ENCODE results near the gene GADL1.
A peak's percentile ranks its signal among the peaks of the same experiment; 100 is the strongest.

GADL1 gene

DNA sequence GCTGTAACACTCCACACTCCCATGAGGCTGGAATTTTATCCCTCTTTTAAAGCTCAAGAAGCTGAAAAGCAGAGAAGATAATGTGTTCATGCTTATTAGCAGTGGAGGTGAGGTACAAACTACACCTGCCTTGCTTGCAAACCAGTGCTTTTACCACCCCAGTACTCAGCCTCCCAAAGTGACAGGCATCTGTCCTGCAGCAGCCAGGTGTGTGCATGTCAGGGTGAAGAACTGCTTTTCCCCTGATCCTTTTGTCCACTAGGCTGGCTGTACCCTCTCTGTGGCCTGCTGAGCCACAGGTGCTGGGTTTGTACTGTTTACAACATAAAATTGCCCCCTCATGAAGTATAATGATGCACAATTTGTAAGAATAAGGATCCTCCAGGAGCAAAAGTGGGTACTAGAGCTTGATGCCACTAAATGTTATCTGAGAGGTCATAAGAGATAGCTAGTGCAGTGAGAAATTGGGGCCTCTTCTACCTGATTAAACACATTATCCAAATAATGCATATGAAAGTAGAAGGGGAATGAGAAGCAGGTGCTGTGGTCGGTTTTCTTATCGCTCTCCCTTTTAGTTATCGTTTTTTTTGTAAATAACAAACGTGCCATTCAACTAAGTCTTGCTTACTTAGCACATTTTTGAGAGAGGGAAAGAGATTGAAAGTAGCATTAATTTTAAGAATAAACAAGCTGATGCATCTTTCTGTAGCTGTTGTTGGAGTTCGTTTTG lies 39.2 kb upstream of the GADL1 start:
- no peak for DNase-seq
- Histone ChIP-seq H3K36me3 (ENCODE audit: control insufficient read depth in 4 of 4, insufficient read depth in 4 of 4, low read length in 3 of 4) (no peaks in the 10 kb centered on the region), H3K27me3 (replicated peaks in 2 of 5; ENCODE audit: control insufficient read depth in 4 of 5, insufficient read depth in 5 of 5, low read length in 4 of 5) (no peaks in the 10 kb centered on the region), H3K9me3 (ENCODE audit: control extremely low read depth in 1 of 5, control insufficient read depth in 4 of 5, insufficient read depth in 2 of 5, low read depth in 1 of 5, low read length in 4 of 5) (no peaks in the 10 kb centered on the region), H3K4me1 (ENCODE audit: control extremely low read depth in 1 of 4, control insufficient read depth in 4 of 4, insufficient read depth in 4 of 4, low read length in 3 of 4) (peaks cover 0 to 9% (median 2%) of the 10 kb centered on the region in 4 experiments), H3K4me3 (ENCODE audit: control insufficient read depth in 1 of 7, extremely low read depth in 1 of 7, insufficient read depth in 4 of 7, low read depth in 2 of 7, low read length in 6 of 7) (peak overlapping the region in 1 of 7 experiments; percentile 32), H3K27ac (ENCODE audit: insufficient read depth in 1 of 2, low read depth in 1 of 2, low read length in 2 of 2, poor library complexity in 1 of 2, severe bottlenecking in 2 of 2) (no peak overlapping the region)
- ChIA-PET POLR2A (no interaction called here), CTCF (interaction anchor here (0.7 to 1.8 kb wide), 12 partner anchors 10 to 526 kb away, joined by 3 to 5 read pairs (median 3); no protein-coding TSS in a partner anchor)
- no CpG with 5 or more reads among the region's 5 CpGs for WGBS (ENCODE audit: insufficient coverage)

DNA sequence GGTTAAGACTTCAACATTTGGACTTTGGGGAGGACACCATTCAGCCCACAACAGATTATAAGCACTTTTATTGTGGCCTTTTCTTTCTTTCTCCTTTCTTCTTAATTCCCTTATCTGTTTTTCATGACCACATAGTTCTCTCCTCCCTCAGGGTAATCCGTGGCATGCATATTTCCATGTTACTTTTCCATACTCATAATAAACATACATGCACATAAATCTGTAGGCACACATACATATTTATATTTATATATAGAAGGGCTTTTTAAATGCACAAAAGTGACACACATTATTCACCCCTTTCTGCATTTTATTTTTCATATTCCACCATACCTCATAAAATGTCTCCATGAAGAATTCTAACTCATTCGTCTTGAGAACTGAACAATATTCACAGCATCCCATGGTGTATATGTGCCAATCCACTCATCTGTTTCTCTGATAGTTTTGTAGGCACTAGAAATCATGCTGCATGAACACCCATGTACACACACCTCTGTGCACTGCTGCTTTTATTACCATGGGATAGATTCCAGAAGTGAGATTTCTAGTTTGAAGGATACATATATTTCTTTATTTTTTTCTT lies 38.1 kb upstream of the GADL1 start:
- WGBS (ENCODE audit: insufficient coverage): 100% methylated on average over 2 of the region's 2 CpGs
- Histone ChIP-seq H3K36me3 (ENCODE audit: control insufficient read depth in 4 of 4, insufficient read depth in 4 of 4, low read length in 3 of 4) (no peaks in the 10 kb centered on the region), H3K27me3 (replicated peaks in 2 of 5; ENCODE audit: control insufficient read depth in 4 of 5, insufficient read depth in 5 of 5, low read length in 4 of 5) (no peaks in the 10 kb centered on the region), H3K4me3 (ENCODE audit: control insufficient read depth in 1 of 7, extremely low read depth in 1 of 7, insufficient read depth in 4 of 7, low read depth in 2 of 7, low read length in 6 of 7) (no peak overlapping the region), H3K4me1 (ENCODE audit: control extremely low read depth in 1 of 4, control insufficient read depth in 4 of 4, insufficient read depth in 4 of 4, low read length in 3 of 4) (peaks cover 0 to 9% (median 2%) of the 10 kb centered on the region in 4 experiments), H3K9me3 (ENCODE audit: control extremely low read depth in 1 of 5, control insufficient read depth in 4 of 5, insufficient read depth in 2 of 5, low read depth in 1 of 5, low read length in 4 of 5) (no peaks in the 10 kb centered on the region), H3K27ac (ENCODE audit: insufficient read depth in 1 of 2, low read depth in 1 of 2, low read length in 2 of 2, poor library complexity in 1 of 2, severe bottlenecking in 2 of 2) (no peak overlapping the region)
- CTCF ChIA-PET: interaction anchor here (1.0 to 1.8 kb wide), 2 partner anchors 24 to 333 kb away, joined by 3 to 5 read pairs; no protein-coding TSS in a partner anchor
- POLR2A ChIA-PET: no interaction called here
- DNase-seq: no peak

DNA sequence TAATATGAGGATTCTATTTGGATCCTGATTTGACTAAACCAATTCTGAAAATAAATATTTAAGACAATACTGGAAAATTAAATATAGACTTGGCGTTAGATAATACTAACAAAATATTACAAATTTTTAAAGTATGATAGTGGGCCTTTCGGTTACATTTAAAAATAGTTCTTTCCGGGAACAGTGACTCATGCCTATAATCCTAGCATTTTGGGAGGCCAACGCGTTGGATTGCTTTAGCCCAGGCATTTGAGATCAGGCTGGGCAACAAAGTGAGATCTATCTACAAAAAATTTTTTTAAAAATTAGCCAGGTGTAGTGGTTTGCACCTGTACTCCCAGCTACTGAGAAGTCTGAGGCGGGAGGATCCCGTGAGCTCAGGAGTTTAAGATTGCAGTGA lies 30.3 kb upstream of the GADL1 start:
- Histone ChIP-seq H3K27me3 (replicated peaks in 2 of 5; ENCODE audit: control insufficient read depth in 4 of 5, insufficient read depth in 5 of 5, low read length in 4 of 5) (no peaks in the 10 kb centered on the region), H3K4me3 (ENCODE audit: control insufficient read depth in 1 of 7, extremely low read depth in 1 of 7, insufficient read depth in 4 of 7, low read depth in 2 of 7, low read length in 6 of 7) (no peak overlapping the region), H3K9me3 (ENCODE audit: control extremely low read depth in 1 of 5, control insufficient read depth in 4 of 5, insufficient read depth in 2 of 5, low read depth in 1 of 5, low read length in 4 of 5) (peaks cover 0 to 13% (median 5%) of the 10 kb centered on the region in 5 experiments), H3K36me3 (ENCODE audit: control insufficient read depth in 4 of 4, insufficient read depth in 4 of 4, low read length in 3 of 4) (no peaks in the 10 kb centered on the region), H3K27ac (ENCODE audit: insufficient read depth in 1 of 2, low read depth in 1 of 2, low read length in 2 of 2, poor library complexity in 1 of 2, severe bottlenecking in 2 of 2) (no peak overlapping the region), H3K4me1 (ENCODE audit: control extremely low read depth in 1 of 4, control insufficient read depth in 4 of 4, insufficient read depth in 4 of 4, low read length in 3 of 4) (no peaks in the 10 kb centered on the region)
- WGBS (ENCODE audit: insufficient coverage): 100% methylated on average over 3 of the region's 7 CpGs
- CTCF ChIA-PET: no interaction called here
- no peak for DNase-seq
- POLR2A ChIA-PET: no interaction called here

DNA sequence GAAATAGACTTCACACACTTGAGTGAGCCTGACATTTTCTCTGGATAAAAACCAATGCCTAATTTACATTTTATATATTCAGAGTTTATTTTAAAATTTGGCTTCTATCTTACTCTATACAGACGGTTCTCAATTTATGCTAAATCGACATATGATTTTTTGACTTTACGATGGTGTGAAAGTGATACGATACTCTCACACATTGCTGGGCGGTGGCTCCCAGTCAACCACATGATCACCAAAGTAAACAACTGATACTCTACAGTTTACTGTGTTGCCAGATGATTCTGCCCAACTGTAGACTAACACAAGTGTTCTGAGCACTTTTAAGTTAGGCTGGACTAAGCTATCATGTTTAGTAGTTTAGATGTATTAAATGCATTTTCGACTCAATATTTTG lies 25.1 kb upstream of the GADL1 start:
- ChIA-PET CTCF (no interaction called here), POLR2A (no interaction called here)
- no peaks in the 10 kb centered on the region for H3K27me3 ChIP-seq (replicated peaks in 2 of 5; ENCODE audit: control insufficient read depth in 4 of 5, insufficient read depth in 5 of 5, low read length in 4 of 5)

DNA sequence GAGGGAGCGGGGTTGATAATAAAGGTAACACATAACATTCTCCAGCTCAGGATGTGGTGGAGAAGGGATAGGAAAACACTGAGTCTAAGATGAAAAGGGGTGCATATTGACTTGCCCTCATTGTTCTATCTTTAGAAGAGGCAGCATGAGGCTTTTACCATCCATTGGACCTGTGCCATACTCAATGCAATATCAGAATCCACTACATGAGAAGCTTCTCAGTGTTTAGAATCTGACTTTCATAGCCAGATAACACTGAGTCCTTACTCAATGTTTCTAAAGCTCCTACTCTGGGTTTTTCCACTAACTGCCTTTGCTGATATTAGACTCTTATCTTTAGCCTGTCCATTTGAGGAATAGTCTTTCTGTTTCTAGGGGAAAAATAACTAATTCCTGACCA lies 24.3 kb upstream of the GADL1 start:
- ChIA-PET CTCF (no interaction called here), POLR2A (no interaction called here)
- H3K27ac ChIP-seq (ENCODE audit: insufficient read depth in 1 of 2, low read depth in 1 of 2, low read length in 2 of 2, poor library complexity in 1 of 2, severe bottlenecking in 2 of 2): no peak overlapping the region
- WGBS (ENCODE audit: insufficient coverage): no CpG with 5 or more reads among the region's 1 CpG
- H3K9me3 ChIP-seq (ENCODE audit: control extremely low read depth in 1 of 5, control insufficient read depth in 4 of 5, insufficient read depth in 2 of 5, low read depth in 1 of 5, low read length in 4 of 5): peaks cover 0 to 13% (median 5%) of the 10 kb centered on the region in 5 experiments
- DNase-seq: no peak
- no peaks in the 10 kb centered on the region for H3K36me3 ChIP-seq (ENCODE audit: control insufficient read depth in 4 of 4, insufficient read depth in 4 of 4, low read length in 3 of 4)
- H3K27me3 ChIP-seq (replicated peaks in 2 of 5; ENCODE audit: control insufficient read depth in 4 of 5, insufficient read depth in 5 of 5, low read length in 4 of 5): no peaks in the 10 kb centered on the region
- H3K4me1 ChIP-seq (ENCODE audit: control extremely low read depth in 1 of 4, control insufficient read depth in 4 of 4, insufficient read depth in 4 of 4, low read length in 3 of 4): no peaks in the 10 kb centered on the region
- H3K4me3 ChIP-seq (ENCODE audit: control insufficient read depth in 1 of 7, extremely low read depth in 1 of 7, insufficient read depth in 4 of 7, low read depth in 2 of 7, low read length in 6 of 7): no peak overlapping the region

More for the DNA sequence above, 25.1 kb upstream of the GADL1 start:
- no CpG with 5 or more reads among the region's 6 CpGs for WGBS (ENCODE audit: insufficient coverage)
- H3K4me1 ChIP-seq (ENCODE audit: control extremely low read depth in 1 of 4, control insufficient read depth in 4 of 4, insufficient read depth in 4 of 4, low read length in 3 of 4): no peaks in the 10 kb centered on the region
- H3K27ac ChIP-seq (ENCODE audit: insufficient read depth in 1 of 2, low read depth in 1 of 2, low read length in 2 of 2, poor library complexity in 1 of 2, severe bottlenecking in 2 of 2): no peak overlapping the region
- no peak overlapping the region for H3K4me3 ChIP-seq (ENCODE audit: control insufficient read depth in 1 of 7, extremely low read depth in 1 of 7, insufficient read depth in 4 of 7, low read depth in 2 of 7, low read length in 6 of 7)
- no peak for DNase-seq
- peaks cover 0 to 13% (median 5%) of the 10 kb centered on the region in 5 experiments for H3K9me3 ChIP-seq (ENCODE audit: control extremely low read depth in 1 of 5, control insufficient read depth in 4 of 5, insufficient read depth in 2 of 5, low read depth in 1 of 5, low read length in 4 of 5)
- H3K36me3 ChIP-seq (ENCODE audit: control insufficient read depth in 4 of 4, insufficient read depth in 4 of 4, low read length in 3 of 4): no peaks in the 10 kb centered on the region

- H3K9me3 ChIP-seq (ENCODE audit: control extremely low read depth in 1 of 5, control insufficient read depth in 4 of 5, insufficient read depth in 2 of 5, low read depth in 1 of 5, low read length in 4 of 5): peaks cover 0 to 9% (median 1%) of the 10 kb centered on the region in 5 experiments
- H3K27ac ChIP-seq (ENCODE audit: insufficient read depth in 1 of 2, low read depth in 1 of 2, low read length in 2 of 2, poor library complexity in 1 of 2, severe bottlenecking in 2 of 2): no peak overlapping the region
- H3K4me1 ChIP-seq (ENCODE audit: control extremely low read depth in 1 of 4, control insufficient read depth in 4 of 4, insufficient read depth in 4 of 4, low read length in 3 of 4): no peaks in the 10 kb centered on the region
- ChIA-PET POLR2A (no interaction called here), CTCF (no interaction called here)
- DNase-seq: no peak
- no peaks in the 10 kb centered on the region for H3K27me3 ChIP-seq (replicated peaks in 2 of 5; ENCODE audit: control insufficient read depth in 4 of 5, insufficient read depth in 5 of 5, low read length in 4 of 5)
- no peak overlapping the region for H3K4me3 ChIP-seq (ENCODE audit: control insufficient read depth in 1 of 7, extremely low read depth in 1 of 7, insufficient read depth in 4 of 7, low read depth in 2 of 7, low read length in 6 of 7)
- no peaks in the 10 kb centered on the region for H3K36me3 ChIP-seq (ENCODE audit: control insufficient read depth in 4 of 4, insufficient read depth in 4 of 4, low read length in 3 of 4)
These were observed 21.3 kb upstream of the GADL1 start for GRCh38 chr3:30915782-30916181.

DNA sequence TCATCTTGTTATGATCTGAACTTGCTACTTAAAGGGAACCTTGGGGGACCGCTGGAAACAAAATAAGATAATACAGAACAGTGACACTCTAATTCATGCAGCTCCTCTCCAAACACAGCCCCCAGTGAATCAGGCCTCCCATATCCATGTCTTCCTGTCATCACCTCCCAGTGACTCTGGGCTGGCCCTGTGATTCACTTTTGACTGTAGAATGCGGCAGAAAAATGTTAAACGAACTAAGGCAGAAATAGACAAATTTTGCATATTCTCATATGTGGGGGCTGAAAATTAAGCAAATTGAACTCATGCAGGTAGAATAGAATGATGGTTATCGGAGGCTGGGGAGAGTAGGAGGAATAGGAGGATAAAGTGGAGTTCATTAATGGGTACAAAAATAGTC lies 20.2 kb upstream of the GADL1 start:
- Histone ChIP-seq H3K27me3 (replicated peaks in 2 of 5; ENCODE audit: control insufficient read depth in 4 of 5, insufficient read depth in 5 of 5, low read length in 4 of 5) (no peaks in the 10 kb centered on the region), H3K36me3 (ENCODE audit: control insufficient read depth in 4 of 4, insufficient read depth in 4 of 4, low read length in 3 of 4) (no peaks in the 10 kb centered on the region), H3K9me3 (ENCODE audit: control extremely low read depth in 1 of 5, control insufficient read depth in 4 of 5, insufficient read depth in 2 of 5, low read depth in 1 of 5, low read length in 4 of 5) (peaks cover 0 to 2% (median 0%) of the 10 kb centered on the region in 5 experiments), H3K4me3 (ENCODE audit: control insufficient read depth in 1 of 7, extremely low read depth in 1 of 7, insufficient read depth in 4 of 7, low read depth in 2 of 7, low read length in 6 of 7) (no peak overlapping the region), H3K27ac (ENCODE audit: insufficient read depth in 1 of 2, low read depth in 1 of 2, low read length in 2 of 2, poor library complexity in 1 of 2, severe bottlenecking in 2 of 2) (no peak overlapping the region), H3K4me1 (ENCODE audit: control extremely low read depth in 1 of 4, control insufficient read depth in 4 of 4, insufficient read depth in 4 of 4, low read length in 3 of 4) (no peaks in the 10 kb centered on the region)
- WGBS (ENCODE audit: insufficient coverage): 92% methylated on average over 2 of the region's 4 CpGs
- ChIA-PET CTCF (no interaction called here), POLR2A (no interaction called here)
- DNase-seq: no peak

Measured in common myeloid progenitor, CD34-positive (primary cell).